Measurements from ENCODE around the gene MESP2.

- TF ChIP-seq CTCF (conservative IDR thresholded peaks at IDR 0.05; ENCODE audit: low read depth, low read length), result no peak
- no peak for TF ChIP-seq EZH2 (IDR thresholded peaks at IDR 0.05; ENCODE audit: borderline replicate concordance, low read depth, low read length, poor library complexity, severe bottlenecking)
Observed at GRCh38 chr15:89767411-89767915, 8.7 kb upstream of the MESP2 start.

All from A673 (cell line).